NCI-H2171 treated with DMSO at 0.1 percent for 48 hours (cell line): ENCODE results near the gene LIPC.
A peak's percentile ranks its signal among the peaks of the same experiment; 100 is the strongest.

Experiments
- DNase-seq: peaks from one replicate; lab custom pipeline; 2025; lab: John Stamatoyannopoulos, UW

Gene LIPC

GRCh38 chr15:58495891-58496408 lies 64.2 kb downstream of the LIPC start:
- DNase-seq: no peak

- peak; percentile 61 for DNase-seq
These were observed 65.4 kb downstream of the LIPC start for GRCh38 chr15:58497046-58497785.

- DNase-seq: no peak
These were observed 67.2 kb downstream of the LIPC start for GRCh38 chr15:58498821-58499580.

GRCh38 chr15:58501006-58501405 lies 69.2 kb downstream of the LIPC start:
- DNase-seq: no peak

GRCh38 chr15:58501636-58502188 lies 69.9 kb downstream of the LIPC start:
- no peak for DNase-seq

- DNase-seq: no peak
These were observed 71.6 kb downstream of the LIPC start for GRCh38 chr15:58503139-58504027.

- DNase-seq: no peak
These were observed 73.0 kb downstream of the LIPC start for GRCh38 chr15:58504674-58505234.

- no peak for DNase-seq
These were observed 73.8 kb downstream of the LIPC start for GRCh38 chr15:58505581-58505980.

GRCh38 chr15:58506064-58506490 lies 74.3 kb downstream of the LIPC start:
- DNase-seq: no peak

- DNase-seq: no peak
These were observed 75.2 kb downstream of the LIPC start for GRCh38 chr15:58506783-58507668.

GRCh38 chr15:58509556-58509955 lies 77.8 kb downstream of the LIPC start:
- DNase-seq: no peak

GRCh38 chr15:58510715-58511598 lies 79.2 kb downstream of the LIPC start:
- no peak for DNase-seq

- DNase-seq: no peak
These were observed 79.8 kb downstream of the LIPC start for GRCh38 chr15:58511599-58511987.

GRCh38 chr15:58512522-58512921 lies 80.7 kb downstream of the LIPC start:
- no peak for DNase-seq

GRCh38 chr15:58513008-58513407 lies 81.2 kb downstream of the LIPC start:
- peak; percentile 61 for DNase-seq

GRCh38 chr15:58513726-58514336 lies 82.0 kb downstream of the LIPC start:
- peak; percentile 74 for DNase-seq

GRCh38 chr15:58515807-58516206 lies 84.0 kb downstream of the LIPC start:
- no peak for DNase-seq

GRCh38 chr15:58517252-58517681 lies 85.5 kb downstream of the LIPC start:
- no peak for DNase-seq
